ENCODE data around the gene SASS6. TPM values are rescaled to one million over a fixed set of nuclear protein-coding genes. Genes with fewer than 3 reads are reported as not detected.

The SASS6 gene
- total and polyA plus RNA-seq, 2 donors (not counting 3 experiments of a cell fraction or from before 2014, with no cell fraction given): 0.44 to 7.3 TPM

GRCh38 chr1:100061681-100062080, 71.0 kb downstream of the SASS6 start:
- BruUV-seq (replicated peaks): no TSS peak
- no peak for TF ChIP-seq MYC (IDR thresholded peaks at IDR 0.05; ENCODE audit: low read depth, low read length)
- no peak for TF ChIP-seq POLR2AphosphoS5 (IDR thresholded peaks at IDR 0.05; ENCODE audit: insufficient read depth, low read depth, low read length)
- no peak for TF ChIP-seq GATA2 (IDR thresholded peaks at IDR 0.05; ENCODE audit: insufficient read depth, insufficient read length, low read depth, low read length)
- no peak for TF ChIP-seq MAX (IDR thresholded peaks at IDR 0.05; ENCODE audit: insufficient read depth, insufficient read length)
- no peak for TF ChIP-seq FOS (IDR thresholded peaks at IDR 0.05; ENCODE audit: borderline replicate concordance, insufficient read depth, low read length)
- no peak for TF ChIP-seq POLR2A (IDR thresholded peaks at IDR 0.05; ENCODE audit: low read depth, low read length)
- no peak for TF ChIP-seq CTCF (IDR thresholded peaks at IDR 0.05; ENCODE audit: extremely low read depth in 1 of 2, insufficient read depth in 1 of 2, low read depth in 1 of 2, low read length in 2 of 2)
- TF ChIP-seq JUN (IDR thresholded peaks at IDR 0.05; ENCODE audit: borderline replicate concordance, insufficient read depth, insufficient read length, low read depth): no peak
- TF ChIP-seq EZH2 (IDR thresholded peaks at IDR 0.05; ENCODE audit: borderline replicate concordance, low read depth, low read length, severe bottlenecking): no peak
- DNase-seq (ENCODE audit: low read depth, low spot score): no peak
- dilution Hi-C loops (cut with MboI; ENCODE audit: extremely low pct_ligation_motif_present, low sequenced_read_pairs): no loop called here
- Histone ChIP-seq H3K27me3 (ENCODE audit: control insufficient read depth in 2 of 2, insufficient read depth in 2 of 2, low read length in 2 of 2) (no peaks in the 10 kb centered on the region), H3K79me2 (ENCODE audit: control insufficient read depth, insufficient read depth, low read length) (peaks cover 15% of the 10 kb centered on the region), H3K9ac (replicated peaks; ENCODE audit: extremely low read depth, insufficient read depth, low read length) (no peak overlapping the region), H2AFZ (ENCODE audit: low read depth, low read length) (no peak overlapping the region), H3K4me1 (ENCODE audit: control insufficient read depth, extremely low read depth, insufficient read depth, low read length) (no peaks in the 10 kb centered on the region), H4K20me1 (replicated peaks; ENCODE audit: control insufficient read depth, extremely low read depth, insufficient read depth, low read length) (no peaks in the 10 kb centered on the region), H3K27ac (ENCODE audit: insufficient read depth, low read depth, low read length) (no peak overlapping the region), H3K9me1 (replicated peaks; ENCODE audit: control insufficient read depth, extremely low read depth, insufficient read depth, low read length) (no peaks in the 10 kb centered on the region), H3K4me2 (ENCODE audit: insufficient read depth, low read length) (no peak overlapping the region), H3K9me3 (replicated peaks; ENCODE audit: control insufficient read depth, insufficient read depth, low read length) (no peaks in the 10 kb centered on the region), H3K36me3 (ENCODE audit: control insufficient read depth in 2 of 2, extremely low read depth in 1 of 2, insufficient read depth in 2 of 2, low read length in 2 of 2) (peaks cover 6 to 20% of the 10 kb centered on the region in 2 experiments), H3K4me3 (replicated peaks in 1 of 3; ENCODE audit: insufficient read depth in 1 of 3, low read depth in 1 of 3, low read length in 3 of 3) (no peak overlapping the region)
- POLR2A ChIA-PET: no interaction called here
- CTCF ChIA-PET: interaction anchor here (0.6 kb wide), 1 partner anchor 134 kb away, joined by 3 read pairs; no protein-coding TSS in a partner anchor
- intact Hi-C loops (cut with micrococcal nuclease): no loop called here
- no peak for FAIRE-seq
